ENCODE measurements around the gene VPS16. TPM values are rescaled to one million over a fixed set of nuclear protein-coding genes. Genes with fewer than 3 reads are reported as not detected.

VPS16 gene
- total and polyA plus RNA-seq, 2 of the 13 experiments (the other 11 are each of a cell fraction or from before 2014, with no cell fraction given), result 34.2 to 35.4 TPM

DNA sequence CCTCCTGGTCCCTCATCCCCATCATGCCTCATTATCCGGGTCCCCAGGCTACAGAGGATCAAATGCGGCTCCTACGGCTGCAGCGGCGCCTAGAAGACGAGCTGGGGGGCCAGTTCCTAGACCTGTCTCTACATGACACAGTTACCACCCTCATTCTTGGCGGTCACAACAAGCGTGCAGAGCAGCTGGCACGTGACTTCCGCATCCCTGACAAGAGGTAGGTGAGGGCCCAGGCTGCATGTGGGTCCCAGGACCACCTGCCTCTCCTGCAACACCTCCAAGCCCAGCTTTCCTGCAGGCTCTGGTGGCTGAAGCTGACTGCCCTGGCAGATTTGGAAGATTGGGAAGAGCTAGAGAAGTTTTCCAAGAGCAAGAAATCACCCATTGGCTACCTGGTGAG, 24.6 kb downstream of the VPS16 start:
- ChIA-PET POLR2A (no interaction called here), CTCF (ENCODE audit: low intra/inter-chr PET ratio, low total read pairs) (no interaction called here)
- WGBS (ENCODE audit: low lambda C conversion rate), result 96% methylated on average over 10 of the region's 10 CpGs
- intact Hi-C loops (cut with micrococcal nuclease; ENCODE audit: unreplicated experiment) (no loop called here), in situ Hi-C loops (cut with HindIII; ENCODE audit: extremely low pct_ligation_motif_present, low pct_unique_long_range_greater_than_20kb) (no loop called here)
- H3K9me3 ChIP-seq (ENCODE audit: low read length), result no peaks in the 10 kb centered on the region
- no peak overlapping the region for H3K4me3 ChIP-seq (replicated peaks in 1 of 3; ENCODE audit: insufficient read depth in 1 of 3, low read depth in 2 of 3, low read length in 3 of 3)
- TF ChIP-seq, protein P1, sequence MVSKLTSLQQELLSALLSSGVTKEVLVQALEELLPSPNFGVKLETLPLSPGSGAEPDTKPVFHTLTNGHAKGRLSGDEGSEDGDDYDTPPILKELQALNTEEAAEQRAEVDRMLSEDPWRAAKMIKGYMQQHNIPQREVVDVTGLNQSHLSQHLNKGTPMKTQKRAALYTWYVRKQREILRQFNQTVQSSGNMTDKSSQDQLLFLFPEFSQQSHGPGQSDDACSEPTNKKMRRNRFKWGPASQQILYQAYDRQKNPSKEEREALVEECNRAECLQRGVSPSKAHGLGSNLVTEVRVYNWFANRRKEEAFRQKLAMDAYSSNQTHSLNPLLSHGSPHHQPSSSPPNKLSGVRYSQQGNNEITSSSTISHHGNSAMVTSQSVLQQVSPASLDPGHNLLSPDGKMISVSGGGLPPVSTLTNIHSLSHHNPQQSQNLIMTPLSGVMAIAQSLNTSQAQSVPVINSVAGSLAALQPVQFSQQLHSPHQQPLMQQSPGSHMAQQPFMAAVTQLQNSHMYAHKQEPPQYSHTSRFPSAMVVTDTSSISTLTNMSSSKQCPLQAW (CRISPR knock-in tag; IDR thresholded peaks at IDR 0.05), result no peak
- TF ChIP-seq, protein P2, sequence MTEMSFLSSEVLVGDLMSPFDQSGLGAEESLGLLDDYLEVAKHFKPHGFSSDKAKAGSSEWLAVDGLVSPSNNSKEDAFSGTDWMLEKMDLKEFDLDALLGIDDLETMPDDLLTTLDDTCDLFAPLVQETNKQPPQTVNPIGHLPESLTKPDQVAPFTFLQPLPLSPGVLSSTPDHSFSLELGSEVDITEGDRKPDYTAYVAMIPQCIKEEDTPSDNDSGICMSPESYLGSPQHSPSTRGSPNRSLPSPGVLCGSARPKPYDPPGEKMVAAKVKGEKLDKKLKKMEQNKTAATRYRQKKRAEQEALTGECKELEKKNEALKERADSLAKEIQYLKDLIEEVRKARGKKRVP (CRISPR knock-in tag; IDR thresholded peaks at IDR 0.05), result no peak
- TF ChIP-seq ZNF768 (CRISPR knock-in tag; IDR thresholded peaks at IDR 0.05), result no peak
- TF ChIP-seq, protein P3, sequence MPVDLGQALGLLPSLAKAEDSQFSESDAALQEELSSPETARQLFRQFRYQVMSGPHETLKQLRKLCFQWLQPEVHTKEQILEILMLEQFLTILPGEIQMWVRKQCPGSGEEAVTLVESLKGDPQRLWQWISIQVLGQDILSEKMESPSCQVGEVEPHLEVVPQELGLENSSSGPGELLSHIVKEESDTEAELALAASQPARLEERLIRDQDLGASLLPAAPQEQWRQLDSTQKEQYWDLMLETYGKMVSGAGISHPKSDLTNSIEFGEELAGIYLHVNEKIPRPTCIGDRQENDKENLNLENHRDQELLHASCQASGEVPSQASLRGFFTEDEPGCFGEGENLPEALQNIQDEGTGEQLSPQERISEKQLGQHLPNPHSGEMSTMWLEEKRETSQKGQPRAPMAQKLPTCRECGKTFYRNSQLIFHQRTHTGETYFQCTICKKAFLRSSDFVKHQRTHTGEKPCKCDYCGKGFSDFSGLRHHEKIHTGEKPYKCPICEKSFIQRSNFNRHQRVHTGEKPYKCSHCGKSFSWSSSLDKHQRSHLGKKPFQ (CRISPR knock-in tag; IDR thresholded peaks at IDR 0.05; ENCODE audit: insufficient replicate concordance), result no peak
- no peak for TF ChIP-seq ZNF136 (CRISPR knock-in tag; IDR thresholded peaks at IDR 0.05; ENCODE audit: low read depth)
- TF ChIP-seq ZBTB7A (CRISPR knock-in tag; IDR thresholded peaks at IDR 0.05), result no peak
- no peak for TF ChIP-seq NCOA1 (CRISPR knock-in tag; IDR thresholded peaks at IDR 0.05)
- no peak for TF ChIP-seq ZNF572 (CRISPR knock-in tag; IDR thresholded peaks at IDR 0.05)
- no peak for TF ChIP-seq PRPF4 (IDR thresholded peaks at IDR 0.05; ENCODE audit: low read depth, low read length, poor library complexity, severe bottlenecking)
- TF ChIP-seq HOXA7 (CRISPR knock-in tag; IDR thresholded peaks at IDR 0.05), result no peak
- no peak for TF ChIP-seq RXRA (CRISPR knock-in tag; IDR thresholded peaks at IDR 0.05)
- no peak for TF ChIP-seq ZNF501 (CRISPR knock-in tag; IDR thresholded peaks at IDR 0.05)
- no peak for TF ChIP-seq CCAR2 (optimal IDR thresholded peaks at IDR 0.05; ENCODE audit: low read depth, low read length)
- no peak for TF ChIP-seq NONO (IDR thresholded peaks at IDR 0.05)
- no peak for TF ChIP-seq NONO (CRISPR knock-in tag; conservative IDR thresholded peaks at IDR 0.05)
- no peak for TF ChIP-seq SIX4 (CRISPR knock-in tag; IDR thresholded peaks at IDR 0.05)
- TF ChIP-seq GZF1 (CRISPR knock-in tag; IDR thresholded peaks at IDR 0.05), result no peak
- no peaks in the 10 kb centered on the region for H3K27me3 ChIP-seq (ENCODE audit: control insufficient read depth in 1 of 2, insufficient read depth in 2 of 2, low read length in 2 of 2)
- H3K4me2 ChIP-seq (ENCODE audit: low read depth, low read length), result no peak overlapping the region
- no peak overlapping the region for H3K9ac ChIP-seq (ENCODE audit: insufficient read depth, low read depth, low read length)
- DNase-seq (ENCODE audit: low spot score), result no peak
- H2AFZ ChIP-seq (ENCODE audit: low read length), result no peak overlapping the region
- no peak for FAIRE-seq
- H3K79me2 ChIP-seq (ENCODE audit: insufficient read depth, low read length), result no peaks in the 10 kb centered on the region
- no peak overlapping the region for H3K27ac ChIP-seq (ENCODE audit: extremely low read length, insufficient read depth, low read length)
- BruUV-seq (replicated peaks), result no TSS peak
- no peak for ATAC-seq
- H4K20me1 ChIP-seq (ENCODE audit: insufficient read depth, low read length), result no peaks in the 10 kb centered on the region
- peaks cover 12% of the 10 kb centered on the region for H3K4me1 ChIP-seq (ENCODE audit: insufficient read depth, low read length)
- H3K36me3 ChIP-seq (replicated peaks in 1 of 2; ENCODE audit: control insufficient read depth in 1 of 2, insufficient read depth in 2 of 2, low read length in 2 of 2), result peaks cover 6 to 8% of the 10 kb centered on the region in 2 experiments; a peak in 4 of 5 replicates

All from HepG2 (cell line).